ENCODE measurements around the gene TFCP2L1.

TFCP2L1 gene

DNA sequence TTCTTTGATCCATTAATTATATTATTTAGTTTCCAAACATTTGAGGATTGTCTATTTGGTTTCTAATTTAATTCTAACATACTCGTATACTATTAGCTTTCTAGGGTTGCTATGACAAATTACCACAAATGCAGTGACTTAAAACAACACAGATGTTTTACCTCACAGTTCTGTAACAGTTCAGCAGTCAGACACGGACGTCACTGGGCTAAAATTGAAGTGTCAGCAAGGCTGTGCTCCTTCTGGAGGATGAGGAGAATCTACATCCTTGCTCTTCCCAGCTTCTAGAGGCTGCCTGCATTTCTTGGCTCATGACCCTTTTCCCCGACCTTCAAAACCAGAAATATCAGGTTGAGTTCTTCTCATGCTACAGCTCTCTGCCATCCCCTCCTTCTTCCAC, 117.6 kb downstream of the TFCP2L1 start:
- no peak for DNase-seq

Data from NCI-H1694 (cell line).